ENCODE measurements around the gene CEACAM6.

CEACAM6 gene

GRCh38 chr19:41771410-41771809 lies 16.1 kb downstream of the CEACAM6 start:
- H3K79me2 ChIP-seq (ENCODE audit: insufficient read depth, low read length) = no peaks in the 10 kb centered on the region
- peaks cover 4% of the 10 kb centered on the region; the same call in 1 of the 2 replicates for H4K20me1 ChIP-seq (ENCODE audit: insufficient read depth, low read length)
- H3K27me3 ChIP-seq (ENCODE audit: insufficient read depth, low read length, poor library complexity) = peaks cover 14% of the 10 kb centered on the region
- H3K4me3 ChIP-seq (ENCODE audit: low read depth in 1 of 2, low read length in 2 of 2) = no peak overlapping the region
- H3K27ac ChIP-seq (ENCODE audit: low read length) = no peak overlapping the region
- no peaks in the 10 kb centered on the region for H3K9me3 ChIP-seq (ENCODE audit: insufficient read depth, low read length, severe bottlenecking)
- TF ChIP-seq, protein P1, sequence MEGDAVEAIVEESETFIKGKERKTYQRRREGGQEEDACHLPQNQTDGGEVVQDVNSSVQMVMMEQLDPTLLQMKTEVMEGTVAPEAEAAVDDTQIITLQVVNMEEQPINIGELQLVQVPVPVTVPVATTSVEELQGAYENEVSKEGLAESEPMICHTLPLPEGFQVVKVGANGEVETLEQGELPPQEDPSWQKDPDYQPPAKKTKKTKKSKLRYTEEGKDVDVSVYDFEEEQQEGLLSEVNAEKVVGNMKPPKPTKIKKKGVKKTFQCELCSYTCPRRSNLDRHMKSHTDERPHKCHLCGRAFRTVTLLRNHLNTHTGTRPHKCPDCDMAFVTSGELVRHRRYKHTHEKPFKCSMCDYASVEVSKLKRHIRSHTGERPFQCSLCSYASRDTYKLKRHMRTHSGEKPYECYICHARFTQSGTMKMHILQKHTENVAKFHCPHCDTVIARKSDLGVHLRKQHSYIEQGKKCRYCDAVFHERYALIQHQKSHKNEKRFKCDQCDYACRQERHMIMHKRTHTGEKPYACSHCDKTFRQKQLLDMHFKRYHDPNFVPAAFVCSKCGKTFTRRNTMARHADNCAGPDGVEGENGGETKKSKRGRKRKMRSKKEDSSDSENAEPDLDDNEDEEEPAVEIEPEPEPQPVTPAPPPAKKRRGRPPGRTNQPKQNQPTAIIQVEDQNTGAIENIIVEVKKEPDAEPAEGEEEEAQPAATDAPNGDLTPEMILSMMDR (IDR thresholded peaks at IDR 0.05; ENCODE audit: borderline replicate concordance, extremely low read depth, low read length, poor library complexity, severe bottlenecking) = no peak
- TF ChIP-seq EZH2 (IDR thresholded peaks at IDR 0.05; ENCODE audit: borderline replicate concordance, low read depth, low read length, severe bottlenecking) = no peak
- no peaks in the 10 kb centered on the region for H3K36me3 ChIP-seq (ENCODE audit: insufficient read depth, low read length)
- ATAC-seq (ENCODE audit: insufficient read depth, low read depth) (no peak), DNase-seq (no peak)
- no peak overlapping the region for H3K4me2 ChIP-seq (ENCODE audit: insufficient read depth, low read length)
- H2AFZ ChIP-seq (ENCODE audit: low read depth, low read length) = no peak overlapping the region
- H3K4me1 ChIP-seq (ENCODE audit: insufficient read depth, low read length) = peaks cover 2% of the 10 kb centered on the region; the same call in 1 of the 2 replicates
- H3K9ac ChIP-seq (ENCODE audit: low read depth, low read length) = no peak overlapping the region

DNA sequence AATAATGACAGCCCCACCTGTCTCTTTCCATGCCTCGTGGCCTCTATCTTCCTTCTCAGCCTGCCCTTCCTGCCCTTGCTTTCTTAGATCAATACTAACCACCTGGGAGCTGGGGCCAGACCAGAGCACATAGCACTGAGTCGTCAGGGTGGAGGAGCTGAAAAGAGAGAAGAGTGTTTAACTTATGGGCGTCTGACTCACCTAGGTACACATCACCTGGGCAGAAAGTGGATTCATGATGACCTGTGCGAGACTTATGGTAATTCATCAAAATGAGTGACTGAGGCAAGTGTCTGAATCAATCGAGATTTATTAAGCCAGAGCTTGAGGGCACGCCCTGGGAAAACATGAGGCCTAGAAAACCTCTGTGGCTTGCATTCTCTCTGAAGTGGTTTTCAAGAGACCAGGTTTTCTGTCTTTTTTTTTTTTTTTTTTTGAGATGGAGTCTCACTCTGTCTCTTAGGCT lies 19.2 kb downstream of the CEACAM6 start:
- Histone ChIP-seq H3K27ac (ENCODE audit: low read length) (no peak overlapping the region), H3K36me3 (ENCODE audit: insufficient read depth, low read length) (no peaks in the 10 kb centered on the region), H3K9me3 (ENCODE audit: insufficient read depth, low read length, severe bottlenecking) (no peaks in the 10 kb centered on the region), H3K4me3 (ENCODE audit: low read depth in 1 of 2, low read length in 2 of 2) (no peak overlapping the region), H3K9ac (ENCODE audit: low read depth, low read length) (no peak overlapping the region), H3K4me1 (ENCODE audit: insufficient read depth, low read length) (peaks cover 2% of the 10 kb centered on the region; the same call in 1 of the 2 replicates), H3K79me2 (ENCODE audit: insufficient read depth, low read length) (no peaks in the 10 kb centered on the region), H3K4me2 (ENCODE audit: insufficient read depth, low read length) (no peak overlapping the region), H4K20me1 (ENCODE audit: insufficient read depth, low read length) (peaks cover 4% of the 10 kb centered on the region; the same call in 1 of the 2 replicates), H2AFZ (ENCODE audit: low read depth, low read length) (no peak overlapping the region), H3K27me3 (ENCODE audit: insufficient read depth, low read length, poor library complexity) (peaks cover 17% of the 10 kb centered on the region)
- DNase-seq = peak; percentile 67
- TF ChIP-seq, protein P1 (IDR thresholded peaks at IDR 0.05; ENCODE audit: borderline replicate concordance, extremely low read depth, low read length, poor library complexity, severe bottlenecking) = no peak
- TF ChIP-seq EZH2 (IDR thresholded peaks at IDR 0.05; ENCODE audit: borderline replicate concordance, low read depth, low read length, severe bottlenecking) = no peak
- peak; percentile 87 for ATAC-seq (ENCODE audit: insufficient read depth, low read depth)

- TF ChIP-seq EZH2 (IDR thresholded peaks at IDR 0.05; ENCODE audit: borderline replicate concordance, low read depth, low read length, severe bottlenecking) = no peak
- TF ChIP-seq, protein P1 (IDR thresholded peaks at IDR 0.05; ENCODE audit: borderline replicate concordance, extremely low read depth, low read length, poor library complexity, severe bottlenecking) = no peak
- Histone ChIP-seq H3K36me3 (ENCODE audit: insufficient read depth, low read length) (no peaks in the 10 kb centered on the region), H3K27me3 (ENCODE audit: insufficient read depth, low read length, poor library complexity) (peaks cover 14% of the 10 kb centered on the region), H3K4me3 (ENCODE audit: low read depth in 1 of 2, low read length in 2 of 2) (no peak overlapping the region), H2AFZ (ENCODE audit: low read depth, low read length) (no peak overlapping the region), H3K9ac (ENCODE audit: low read depth, low read length) (no peak overlapping the region), H3K4me1 (ENCODE audit: insufficient read depth, low read length) (peaks cover 2% of the 10 kb centered on the region; the same call in 1 of the 2 replicates), H3K9me3 (ENCODE audit: insufficient read depth, low read length, severe bottlenecking) (no peaks in the 10 kb centered on the region), H3K27ac (ENCODE audit: low read length) (no peak overlapping the region), H3K79me2 (ENCODE audit: insufficient read depth, low read length) (no peaks in the 10 kb centered on the region), H4K20me1 (ENCODE audit: insufficient read depth, low read length) (peaks cover 4% of the 10 kb centered on the region; the same call in 1 of the 2 replicates), H3K4me2 (ENCODE audit: insufficient read depth, low read length) (no peak overlapping the region)
- DNase-seq = no peak
- no peak for ATAC-seq (ENCODE audit: insufficient read depth, low read depth)
These were observed 21.4 kb downstream of the CEACAM6 start for GRCh38 chr19:41776700-41777099.

All from DND-41 (cell line).